ENCODE results near the gene TNIP3.

GRCh38 chr4:121168446-121169281 lies 4.5 kb upstream of the TNIP3 start:
- TF ChIP-seq CTCF (IDR thresholded peaks at IDR 0.05) (no peak), POLR2A (IDR thresholded peaks at IDR 0.05) (no peak)
